B cell (primary cell): ENCODE data around the gene PDCD5. TPM values are rescaled to one million over a fixed set of nuclear protein-coding genes. Genes with fewer than 3 reads are reported as not detected.

Experiments
- ATAC-seq: fragments of 200-7000 bp; cut with Tn5 transposase; one replicate; pipeline ENCODE4 v1.10.0; 2021; ENCODE audit warnings: low read depth, mild to moderate bottlenecking, moderate number of reproducible peaks, moderate library complexity
- CTCF ChIA-PET: fragments of 350-600 bp; sonication (Branson Sonifier 250); formaldehyde crosslinking; loops from one replicate; lab custom pipeline; 2021; ENCODE audit warnings: antibody characterized with exemption, inconsistent platforms; lab: Charles Lee
- POLR2A ChIA-PET: fragments of 350-600 bp; sonication (Branson Sonifier 250); formaldehyde crosslinking; loops from one replicate; lab custom pipeline; 2021; ENCODE audit warnings: antibody characterized with exemption; lab: Charles Lee
- DNase-seq: peaks from one replicate; pipeline ENCODE4 v3.0.0; 2013
- H2AFZ ChIP-seq: 2 replicates; pipeline ENCODE4 v1.6.1; 2012; ENCODE audit warnings: mild to moderate bottlenecking, low read depth, low read length; ENCODE audit not compliant: insufficient read depth, poor library complexity, severe bottlenecking
- H3K27ac ChIP-seq, 2 donors: 1 replicate in 1 of 2; 2 replicates in 1 of 2; pipeline ENCODE4 v1.5.1; 2012 to 2013; ENCODE audit warnings: low read length in 2 of 2, mild to moderate bottlenecking in 2 of 2, moderate library complexity in 1 of 2
- H3K27me3 ChIP-seq, 4 experiments: fragments of 200-600 bp in 1 of 4; sonication (generic) in 1 of 4; replicated peaks in 1 of 4; 1 replicate in 2 of 4; 2 replicates in 2 of 4; pipeline versions ENCODE4 v1.6.1 to v1.7.0; 2013 to 2016; ENCODE audit warnings: low read length in 3 of 4, mild to moderate bottlenecking in 2 of 4, mixed read lengths in 1 of 4, moderate library complexity in 1 of 4; ENCODE audit not compliant: insufficient read depth in 4 of 4, control insufficient read depth in 3 of 4; ENCODE audit errors: control extremely low read depth in 1 of 4
- H3K36me3 ChIP-seq, 2 experiments: replicated peaks in 1 of 2; 1 replicate in 1 of 2; 2 replicates in 1 of 2; pipeline versions ENCODE4 v1.6.1 to v1.7.1; 2013; ENCODE audit warnings: low read length in 1 of 2; ENCODE audit not compliant: insufficient read depth in 2 of 2, control insufficient read depth in 1 of 2; ENCODE audit errors: control extremely low read depth in 1 of 2, extremely low read depth in 1 of 2
- H3K4me1 ChIP-seq, 2 donors: fragments of 200-600 bp in 1 of 2; sonication (generic) in 1 of 2; 1 replicate in 1 of 2; 2 replicates in 1 of 2; pipeline versions ENCODE4 v1.5.1 to v1.6.1; 2013 to 2017; ENCODE audit warnings: low read length in 2 of 2; ENCODE audit not compliant: control insufficient read depth in 2 of 2, insufficient read depth in 2 of 2
- H3K4me2 ChIP-seq: replicated peaks from 2 replicates; pipeline ENCODE3; 2012; ENCODE audit warnings: mild to moderate bottlenecking, low read depth, low read length; ENCODE audit not compliant: poor library complexity, severe bottlenecking
- H3K4me3 ChIP-seq, 5 experiments: fragments of 200-600 bp in 1 of 5; sonication (generic) in 1 of 5; 1 replicate in 3 of 5; 2 replicates in 2 of 5; pipeline versions ENCODE4 v1.5.1 to v1.7.0; 2011 to 2016; ENCODE audit warnings: low read length in 4 of 5, mild to moderate bottlenecking in 4 of 5, low read depth in 2 of 5, control low read depth in 1 of 5, moderate library complexity in 1 of 5; ENCODE audit not compliant: insufficient read depth in 1 of 5; ENCODE audit errors: control extremely low read depth in 1 of 5, extremely low read depth in 1 of 5
- H3K79me2 ChIP-seq: fragments of 200-600 bp; sonication (generic); one replicate; pipeline ENCODE4 v1.6.0; 2016; ENCODE audit warnings: low read length; ENCODE audit not compliant: control insufficient read depth, insufficient read depth
- H3K9ac ChIP-seq: fragments of 200-600 bp; sonication (generic); 2 replicates; pipeline ENCODE4 v1.6.1; 2017; ENCODE audit warnings: mild to moderate bottlenecking, low read length, moderate library complexity
- H3K9me3 ChIP-seq, 3 donors: one replicate each; pipeline versions ENCODE4 v1.6.1 to v1.7.1; 2013; ENCODE audit warnings: low read length in 2 of 3; ENCODE audit not compliant: control insufficient read depth in 2 of 3, insufficient read depth in 1 of 3; ENCODE audit errors: control extremely low read depth in 1 of 3
- H4K20me1 ChIP-seq: 2 replicates; pipeline ENCODE4 v1.6.0; 2012; ENCODE audit warnings: mild to moderate bottlenecking, low read length; ENCODE audit not compliant: insufficient read depth, control insufficient read depth, poor library complexity, severe bottlenecking
- H3K27ac Mint-ChIP-seq: one replicate; pipeline ENCODE4 v1.8.0; 2021; ENCODE audit warnings: mixed read lengths
- H3K27me3 Mint-ChIP-seq: one replicate; pipeline ENCODE4 v1.8.0; 2021; ENCODE audit warnings: mixed read lengths
- H3K4me1 Mint-ChIP-seq: one replicate; pipeline ENCODE4 v1.8.0; 2021; ENCODE audit warnings: mixed read lengths
- H3K4me3 Mint-ChIP-seq: one replicate; pipeline ENCODE4 v1.8.0; 2021; ENCODE audit warnings: mixed read lengths
- H3K9me3 Mint-ChIP-seq: one replicate; pipeline ENCODE4 v1.8.0; 2022; ENCODE audit warnings: mixed read lengths; ENCODE audit not compliant: insufficient read depth
- EZH2 ChIP-seq: IDR thresholded peaks from 2 replicates; pipeline ENCODE4 v1.6.1; 2012; ENCODE audit warnings: borderline replicate concordance, low read depth, mild to moderate bottlenecking, moderate library complexity, low read length; ENCODE audit not compliant: insufficient read depth, poor library complexity, severe bottlenecking
- WGBS: methylation state at CpG from one replicate; pipeline ENCODE4 v1.1.5; 2013; ENCODE audit warnings: missing lambda C conversion rate; ENCODE audit not compliant: insufficient coverage; 5-methylcytosine and 5-hydroxymethylcytosine counted together
- intact Hi-C: fragments of 100-400 bp; cut with micrococcal nuclease; formaldehyde crosslinking; loops from one replicate; pipeline ENCODE4 v1.10.0; 2022
- polyA plus RNA-seq: library from polyadenylated mRNA; depleted of rRNA; stranded (reverse); fragments of >200 nt; gene quantifications from 2 replicates; pipeline ENCODE4 v1.2.3, GENCODE V29; 2012
- total RNA-seq, 2 donors: library from RNA; stranded (reverse); fragments of 120-200 nt in 1 of 2; gene quantifications; 1 replicate in 1 of 2; 2 replicates in 1 of 2; pipeline versions ENCODE4 v1.2.3 to v1.2.4, GENCODE V29; 2013 to 2022
- TF ChIP-seq, protein P1 (sequence below): fragments of 200-600 bp; IDR thresholded peaks from one replicate; pipeline ENCODE4 v1.8.0; 2022; ENCODE audit warnings: antibody characterized with exemption, mild to moderate bottlenecking

Gene PDCD5
- total and polyA plus RNA-seq, 2 donors (not counting 1 experiment from before 2014, with no cell fraction given) = 34.8 to 39.5 TPM

GRCh38 chr19:32532233-32532632 lies 48.8 kb upstream of the PDCD5 start:
- Histone ChIP-seq H3K4me2 (no peak overlapping the region), H2AFZ (no peak overlapping the region), H3K27ac (no peak overlapping the region), H3K36me3 (no peaks in the 10 kb centered on the region), H3K4me3 (no peak overlapping the region), H3K9me3 (peaks cover 0 to 24% (median 15%) of the 10 kb centered on the region in 3 donors), H3K27me3 (no peaks in the 10 kb centered on the region), H3K9ac (no peak overlapping the region), H3K4me1 (no peaks in the 10 kb centered on the region), H4K20me1 (no peaks in the 10 kb centered on the region), H3K79me2 (no peaks in the 10 kb centered on the region)
- H3K4me3 Mint-ChIP-seq = no peak overlapping the region
- WGBS = 41% methylated on average over 3 of the region's 3 CpGs
- no peak for DNase-seq
- ChIA-PET POLR2A (no interaction called here), CTCF (no interaction called here)
- H3K9me3 Mint-ChIP-seq = peaks cover 16% of the 10 kb centered on the region
- no peak for ATAC-seq
- peaks cover 20% of the 10 kb centered on the region for H3K27me3 Mint-ChIP-seq
- TF ChIP-seq, protein P1, sequence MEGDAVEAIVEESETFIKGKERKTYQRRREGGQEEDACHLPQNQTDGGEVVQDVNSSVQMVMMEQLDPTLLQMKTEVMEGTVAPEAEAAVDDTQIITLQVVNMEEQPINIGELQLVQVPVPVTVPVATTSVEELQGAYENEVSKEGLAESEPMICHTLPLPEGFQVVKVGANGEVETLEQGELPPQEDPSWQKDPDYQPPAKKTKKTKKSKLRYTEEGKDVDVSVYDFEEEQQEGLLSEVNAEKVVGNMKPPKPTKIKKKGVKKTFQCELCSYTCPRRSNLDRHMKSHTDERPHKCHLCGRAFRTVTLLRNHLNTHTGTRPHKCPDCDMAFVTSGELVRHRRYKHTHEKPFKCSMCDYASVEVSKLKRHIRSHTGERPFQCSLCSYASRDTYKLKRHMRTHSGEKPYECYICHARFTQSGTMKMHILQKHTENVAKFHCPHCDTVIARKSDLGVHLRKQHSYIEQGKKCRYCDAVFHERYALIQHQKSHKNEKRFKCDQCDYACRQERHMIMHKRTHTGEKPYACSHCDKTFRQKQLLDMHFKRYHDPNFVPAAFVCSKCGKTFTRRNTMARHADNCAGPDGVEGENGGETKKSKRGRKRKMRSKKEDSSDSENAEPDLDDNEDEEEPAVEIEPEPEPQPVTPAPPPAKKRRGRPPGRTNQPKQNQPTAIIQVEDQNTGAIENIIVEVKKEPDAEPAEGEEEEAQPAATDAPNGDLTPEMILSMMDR = no peak
- TF ChIP-seq EZH2 = no peak
- intact Hi-C loops = no loop called here
- no peak overlapping the region for H3K27ac Mint-ChIP-seq
- H3K4me1 Mint-ChIP-seq = no peaks in the 10 kb centered on the region

GRCh38 chr19:32537580-32537979 lies 43.4 kb upstream of the PDCD5 start:
- H4K20me1 ChIP-seq = no peaks in the 10 kb centered on the region
- H3K4me1 Mint-ChIP-seq = no peaks in the 10 kb centered on the region
- no peaks in the 10 kb centered on the region for H3K36me3 ChIP-seq
- H3K27ac ChIP-seq = no peak overlapping the region
- peaks cover 14% of the 10 kb centered on the region for H3K9me3 Mint-ChIP-seq
- ATAC-seq (no peak), DNase-seq (no peak)
- ChIA-PET POLR2A (no interaction called here), CTCF (no interaction called here)
- 100% methylated on average over 1 of the region's 5 CpGs for WGBS
- H3K79me2 ChIP-seq = no peaks in the 10 kb centered on the region
- no peak overlapping the region for H3K4me2 ChIP-seq
- no peak overlapping the region for H3K4me3 Mint-ChIP-seq
- H3K27me3 ChIP-seq = no peaks in the 10 kb centered on the region
- no peak for TF ChIP-seq EZH2
- TF ChIP-seq, protein P1 = no peak
- H3K4me1 ChIP-seq = no peaks in the 10 kb centered on the region
- intact Hi-C loops = no loop called here
- no peak overlapping the region for H3K4me3 ChIP-seq
- H3K9ac ChIP-seq = no peak overlapping the region
- H2AFZ ChIP-seq = no peak overlapping the region
- H3K27me3 Mint-ChIP-seq = peaks cover 21% of the 10 kb centered on the region
- H3K9me3 ChIP-seq = peaks cover 0 to 25% (median 9%) of the 10 kb centered on the region in 3 donors
- no peak overlapping the region for H3K27ac Mint-ChIP-seq
